ENCODE measurements around the gene TYK2. TPM values are rescaled to one million over a fixed set of nuclear protein-coding genes. Genes with fewer than 3 reads are reported as not detected.
"Not testable (repeated sequence)": the region's sequence is repeated elsewhere in the genome, so short reads cannot be mapped to it uniquely, and the experiment has no call there.

TYK2 gene
- total RNA-seq, 2 experiments from 2014 or later, result 191 to 199 TPM

DNA sequence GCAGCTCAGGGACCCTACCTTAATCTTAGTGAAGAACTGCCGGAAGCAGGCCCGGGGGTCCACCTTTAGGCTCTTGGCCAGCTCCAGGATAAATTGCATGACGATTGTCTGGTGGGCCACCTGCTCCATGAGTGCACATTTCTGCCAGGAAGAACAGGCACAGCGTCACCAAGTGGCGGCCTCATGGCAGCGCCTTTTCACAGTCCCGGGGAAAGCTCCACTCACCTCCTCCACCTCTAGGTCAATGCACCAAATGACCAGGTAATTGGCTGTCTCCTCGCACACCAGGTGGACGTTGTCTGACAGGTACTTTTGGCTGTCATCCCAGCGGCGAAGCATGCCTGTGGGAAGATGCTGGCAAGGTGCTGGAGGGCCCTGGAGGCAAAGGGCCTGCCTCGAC is 14.6 kb upstream of the TYK2 start:
- CTCF ChIA-PET, result interaction anchor here (0.8 to 0.9 kb wide), 2 partner anchors 92 to 135 kb away, joined by 3 read pairs; no protein-coding TSS in a partner anchor
- POLR2A ChIA-PET, result no interaction called here

DNA sequence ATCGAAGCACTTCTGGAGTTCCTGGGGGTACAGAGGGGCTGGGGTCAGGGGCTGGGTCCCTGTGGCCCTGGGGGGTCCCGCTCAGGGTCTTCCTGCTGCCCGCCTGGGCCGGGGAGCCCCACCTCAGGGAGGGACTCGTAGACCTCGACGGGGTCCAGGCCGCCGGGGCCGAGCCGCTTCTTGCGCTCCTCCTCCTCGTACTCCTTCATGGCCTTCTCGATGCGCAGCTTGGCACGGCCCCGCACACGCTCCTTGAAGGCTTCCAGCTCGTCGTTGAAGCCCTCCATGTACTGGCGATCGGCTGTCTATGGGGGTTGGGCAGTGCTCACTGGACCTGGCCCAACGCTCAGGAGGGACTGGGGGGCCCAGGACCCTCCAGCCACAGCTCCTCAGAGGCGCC is 12.8 kb upstream of the TYK2 start:
- CTCF ChIA-PET, result interaction anchor here (1.3 to 3.1 kb wide), 3 partner anchors 9 to 124 kb away, joined by 4 to 20 read pairs (median 7); partner anchors contain the start of gene CDC37
- POLR2A ChIA-PET, result no interaction called here

DNA sequence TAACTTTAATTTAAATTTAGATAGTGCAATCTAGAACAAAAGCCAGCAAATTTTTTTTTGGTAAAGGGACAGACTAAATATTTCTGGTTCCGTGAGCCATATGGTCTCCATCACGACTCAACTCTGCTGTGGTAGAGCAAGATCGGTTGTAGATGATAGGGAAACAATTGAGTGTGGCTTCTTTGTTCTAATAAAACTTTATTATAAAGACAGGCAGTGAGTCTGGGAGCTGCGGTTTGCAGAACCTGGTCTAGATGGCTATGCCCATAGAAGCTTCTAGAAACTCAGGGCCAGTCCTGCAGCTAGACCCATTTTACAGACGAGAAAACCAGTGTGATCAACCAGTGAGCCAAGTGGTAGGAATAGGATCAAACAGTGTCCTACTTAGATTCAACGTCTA is 11.7 kb upstream of the TYK2 start:
- POLR2A ChIA-PET, result interaction anchor here (0.6 to 1.6 kb wide), 3 partner anchors 12 to 139 kb away, joined by 3 to 5 read pairs (median 4); partner anchors contain the start of gene TYK2
- CTCF ChIA-PET, result interaction anchor here (0.6 to 3.1 kb wide), 8 partner anchors 10 to 288 kb away, joined by 3 to 42 read pairs (median 6); partner anchors contain the start of genes CDC37 and ICAM1

DNA sequence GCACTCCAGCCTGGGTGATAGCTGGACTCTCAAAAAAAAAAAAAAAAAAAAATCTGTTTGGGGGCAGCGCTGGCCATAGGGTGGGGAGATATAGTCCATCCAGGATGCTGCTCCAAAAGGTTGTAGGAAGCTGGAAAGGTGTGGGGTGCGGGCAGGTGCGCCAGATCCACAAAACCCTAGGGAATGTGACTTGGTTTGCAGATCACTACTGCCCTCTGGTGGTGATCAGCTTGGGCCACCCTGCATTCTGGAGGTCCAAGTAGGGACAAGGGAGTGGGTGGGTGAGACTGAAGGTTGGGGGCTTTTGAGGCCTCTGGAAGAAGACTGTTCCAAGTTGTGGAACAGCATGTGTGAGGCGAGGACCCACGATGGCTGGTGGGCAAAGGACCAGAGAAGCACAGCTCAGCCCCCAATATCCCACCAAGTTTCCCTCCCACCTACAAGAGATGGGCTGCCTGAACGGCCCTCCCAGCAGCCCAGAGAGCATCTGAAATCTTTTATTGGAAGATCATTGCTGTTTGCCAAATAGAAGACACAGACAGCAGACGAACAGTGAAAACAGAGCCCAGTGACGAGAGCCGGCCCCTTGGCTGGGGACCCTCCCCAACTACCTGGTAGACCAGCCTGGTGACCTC is 10.4 kb upstream of the TYK2 start:
- ChIA-PET CTCF (interaction anchor here (0.5 to 3.1 kb wide), 23 partner anchors 9 to 161 kb away, joined by 3 to 42 read pairs (median 4); partner anchors contain the start of genes CDC37, ICAM1 and ICAM5), POLR2A (interaction anchor here (0.6 to 1.0 kb wide), 2 partner anchors 98 to 120 kb away, joined by 4 to 6 read pairs; partner anchors contain the start of gene ICAM1)

DNA sequence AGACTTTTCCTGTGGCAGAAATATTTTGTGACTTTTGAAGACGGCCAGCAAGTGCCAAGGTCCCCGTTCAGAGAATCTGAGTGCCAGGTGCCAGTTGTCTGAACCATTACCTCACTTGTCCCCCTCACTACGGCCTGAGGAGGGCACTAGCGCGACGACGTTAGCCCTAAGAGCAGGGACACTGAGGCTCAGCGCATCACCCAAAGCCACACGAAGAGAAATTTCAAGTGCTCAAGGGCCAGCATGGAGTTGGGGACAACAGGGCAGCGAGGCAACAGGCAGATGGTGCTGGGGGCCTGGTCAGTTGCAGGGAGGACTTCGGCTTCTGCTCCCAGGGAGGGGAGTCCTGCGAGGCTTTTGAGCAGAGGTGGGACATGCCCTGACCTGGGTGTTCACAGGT is 9.5 kb upstream of the TYK2 start:
- CTCF ChIA-PET, result interaction anchor here (0.8 to 10.6 kb wide), 13 partner anchors 9 to 161 kb away, joined by 3 to 145 read pairs (median 9); partner anchors contain the start of genes CDC37, ICAM1 and TYK2
- POLR2A ChIA-PET, result interaction anchor here (0.6 to 2.4 kb wide), 3 partner anchors 50 to 119 kb away, joined by 6 to 20 read pairs (median 7); partner anchors contain the start of gene ICAM1

DNA sequence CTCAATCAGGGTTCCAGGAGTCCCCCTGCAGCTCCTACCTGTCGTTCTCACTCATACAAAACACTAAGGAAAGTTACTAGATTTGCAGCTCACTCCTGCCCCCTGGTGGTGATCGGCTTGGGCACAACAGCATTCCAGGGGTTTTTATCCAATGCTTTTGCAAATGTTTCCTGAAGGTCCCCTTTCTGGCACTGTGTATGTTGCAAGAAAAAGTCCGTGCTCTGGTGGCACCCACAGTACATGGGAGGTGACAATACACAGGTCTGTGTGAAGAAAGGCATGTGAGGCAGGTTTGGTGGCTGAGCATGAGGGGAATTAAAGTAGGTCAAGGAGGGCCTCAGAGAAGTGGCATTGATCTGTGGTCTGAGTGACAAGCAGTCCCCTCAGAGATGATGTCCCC is 8.6 kb upstream of the TYK2 start:
- POLR2A ChIA-PET, result interaction anchor here (0.7 to 2.4 kb wide), 3 partner anchors 118 to 130 kb away, joined by 5 to 20 read pairs (median 5); partner anchors contain the start of gene ICAM1
- CTCF ChIA-PET, result interaction anchor here (0.6 to 10.6 kb wide), 23 partner anchors 8 to 160 kb away, joined by 3 to 145 read pairs (median 4); partner anchors contain the start of genes CDC37, ICAM1, RAVER1 and TYK2

DNA sequence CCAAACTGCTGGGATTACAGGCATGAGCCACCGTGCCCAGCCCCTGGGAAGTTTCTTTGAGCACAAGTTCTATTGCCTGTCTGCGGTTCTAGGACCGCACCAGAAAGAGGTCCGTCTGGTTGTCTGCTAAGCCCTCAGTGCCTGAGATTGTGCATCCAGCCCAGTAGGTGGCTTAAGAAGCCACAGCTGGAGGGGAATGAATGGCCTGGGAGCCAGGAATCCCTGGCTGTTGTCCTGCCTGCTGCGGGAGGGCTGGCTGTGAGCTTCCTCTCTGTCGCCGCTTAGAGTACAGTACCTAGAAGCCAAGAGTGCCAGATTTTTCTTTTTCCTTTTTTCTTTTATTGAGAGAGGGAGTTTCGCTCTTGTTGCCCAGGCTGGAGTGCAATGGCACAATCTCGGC is 4.2 kb upstream of the TYK2 start:
- ChIA-PET CTCF (interaction anchor here (1.6 to 10.6 kb wide), 2 partner anchors 117 to 125 kb away, joined by 13 to 145 read pairs; partner anchors contain the start of gene ICAM1), POLR2A (no interaction called here)

DNA sequence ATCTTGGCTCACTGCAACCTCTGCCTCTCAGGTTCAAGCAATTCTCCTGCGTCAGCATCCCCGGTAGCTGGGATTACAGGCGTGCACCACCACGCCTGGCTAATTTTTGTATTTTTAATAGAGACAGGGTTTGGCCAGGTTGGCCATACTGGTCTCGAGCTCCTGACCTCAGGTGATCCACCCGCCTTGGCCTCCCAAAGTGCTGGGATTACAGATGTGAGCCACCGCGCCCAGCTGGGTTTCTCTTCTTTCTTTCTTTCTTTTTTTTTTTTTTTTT is 2.8 kb upstream of the TYK2 start:
- ChIA-PET CTCF (interaction anchor here (0.6 to 10.6 kb wide), 6 partner anchors 68 to 1843 kb away, joined by 3 to 145 read pairs (median 4); partner anchors contain the start of gene ICAM1), POLR2A (interaction anchor here (0.7 kb wide), 1 partner anchor 123 kb away, joined by 23 read pairs; no protein-coding TSS in a partner anchor)

DNA sequence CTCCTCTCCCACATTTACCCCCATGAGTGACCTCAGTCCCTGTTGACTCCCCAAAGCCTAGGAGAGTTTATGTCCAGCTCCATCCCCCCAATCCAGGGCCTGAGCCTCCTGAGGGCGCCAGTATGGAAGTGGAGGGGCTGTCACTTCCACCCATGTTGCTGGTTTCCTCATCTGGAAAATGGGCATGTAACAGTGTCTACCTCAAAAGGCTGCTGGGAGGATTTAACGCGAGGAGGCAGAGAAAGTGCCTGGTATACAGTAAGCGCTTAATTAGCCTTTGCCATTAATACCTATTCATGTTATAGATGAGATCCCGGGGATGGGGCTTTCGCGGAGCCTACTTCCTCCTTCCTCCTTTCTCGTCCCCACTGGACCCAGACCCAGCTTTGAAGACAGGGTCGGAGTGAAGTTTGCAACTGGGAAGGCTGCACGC is 476 bp downstream of the TYK2 start:
- POLR2A ChIA-PET, result interaction anchor here (0.6 to 1.9 kb wide), 9 partner anchors 12 to 435 kb away, joined by 3 to 14 read pairs (median 4); partner anchors contain the start of genes ICAM1, ICAM4 and RAVER1
- CTCF ChIA-PET, result interaction anchor here (0.6 to 10.6 kb wide), 8 partner anchors 9 to 486 kb away, joined by 3 to 145 read pairs (median 4); partner anchors contain the start of gene ICAM1

DNA sequence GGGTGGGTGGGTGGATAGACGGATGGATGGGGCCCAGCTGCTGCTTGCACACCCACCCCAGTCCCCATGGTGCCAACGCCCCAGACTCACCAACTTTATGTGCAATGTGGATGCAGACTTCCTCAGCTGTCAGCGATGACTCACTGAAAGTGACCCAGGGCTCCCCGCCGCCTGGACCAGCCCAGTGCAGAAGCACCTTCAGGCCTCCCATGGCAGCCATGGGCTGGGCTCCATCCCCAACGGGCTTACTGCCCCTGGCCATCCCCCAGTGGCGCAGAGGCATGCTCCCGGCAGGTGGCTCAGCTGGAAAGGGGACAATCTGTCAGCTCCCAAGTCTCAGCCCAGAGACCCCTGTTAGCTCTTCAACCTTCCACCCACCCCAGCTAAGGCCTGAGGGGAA is 2.2 kb downstream of the TYK2 start:
- POLR2A ChIA-PET, result no interaction called here
- CTCF ChIA-PET, result interaction anchor here (0.9 to 3.1 kb wide), 4 partner anchors 11 to 119 kb away, joined by 3 to 12 read pairs (median 4); no protein-coding TSS in a partner anchor

DNA sequence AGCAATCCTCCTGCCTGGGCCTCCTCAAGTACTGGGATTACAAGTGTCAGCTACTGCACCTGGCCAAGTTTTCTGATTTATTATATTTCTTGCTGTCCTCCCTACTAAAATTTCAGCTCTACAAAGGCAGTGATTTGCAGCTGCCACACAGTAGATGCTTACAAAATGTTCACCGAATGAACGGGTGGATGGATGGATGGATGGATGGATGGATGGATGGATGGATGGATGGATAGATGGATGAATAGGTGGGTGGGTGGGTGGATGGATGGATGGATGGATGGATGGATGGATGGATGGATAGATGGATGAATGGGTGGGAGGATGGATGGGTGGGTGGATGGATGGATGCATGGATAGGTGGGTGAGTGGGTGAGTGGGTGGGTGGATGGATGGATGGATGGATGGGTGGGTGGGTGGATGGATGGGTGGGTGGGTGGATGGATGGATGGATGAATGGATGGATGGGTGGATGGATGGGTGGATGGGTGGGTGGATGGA is 3.2 kb downstream of the TYK2 start:
- CTCF ChIA-PET, result interaction anchor here (1.2 kb wide), 1 partner anchor 108 kb away, joined by 4 read pairs; no protein-coding TSS in a partner anchor
- POLR2A ChIA-PET, result not testable (repeated sequence)

DNA sequence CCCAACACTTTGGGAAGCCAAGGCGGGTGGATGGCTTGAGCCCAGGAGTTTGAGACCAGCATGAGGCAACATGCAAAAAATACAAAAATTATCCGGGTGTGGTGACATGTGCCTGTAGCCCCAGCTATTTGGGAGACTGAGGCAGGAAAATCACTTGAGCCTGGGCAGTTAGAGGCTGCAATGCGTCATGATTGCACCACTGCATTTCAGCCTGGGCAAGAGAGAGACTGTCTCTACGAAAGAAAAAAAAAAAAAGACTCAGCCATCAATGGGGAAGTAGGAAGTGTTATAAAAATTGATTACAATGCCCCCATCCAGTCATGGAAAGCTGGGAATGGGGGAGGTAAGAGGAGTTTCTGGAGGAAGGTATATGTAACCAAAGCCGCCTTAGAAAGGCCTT is 5.4 kb downstream of the TYK2 start:
- CTCF ChIA-PET, result interaction anchor here (0.6 to 1.2 kb wide), 4 partner anchors 16 to 315 kb away, joined by 3 to 4 read pairs (median 3); no protein-coding TSS in a partner anchor
- POLR2A ChIA-PET, result no interaction called here

DNA sequence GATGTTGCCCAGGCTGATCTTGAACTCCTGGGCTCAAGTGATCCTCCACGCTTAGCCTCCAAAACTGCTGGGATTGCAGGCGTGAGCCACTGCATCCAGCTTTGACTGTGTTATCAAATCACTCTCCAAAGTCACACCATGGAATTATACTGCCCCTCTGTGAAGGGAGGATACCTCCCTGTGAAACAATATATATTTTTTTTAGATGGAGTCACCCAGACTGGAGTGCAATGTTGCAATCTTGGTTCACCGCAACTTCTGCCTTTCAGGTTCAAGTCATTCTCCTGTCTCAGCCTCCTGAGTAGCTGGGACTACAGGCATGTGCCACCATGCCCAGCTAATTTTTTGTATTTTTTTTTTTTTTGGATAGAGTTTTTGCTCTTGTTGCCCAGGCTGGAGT is 7.7 kb downstream of the TYK2 start:
- ChIA-PET CTCF (interaction anchor here (0.7 kb wide), 2 partner anchors 99 to 223 kb away, joined by 3 read pairs; no protein-coding TSS in a partner anchor), POLR2A (no interaction called here)

DNA sequence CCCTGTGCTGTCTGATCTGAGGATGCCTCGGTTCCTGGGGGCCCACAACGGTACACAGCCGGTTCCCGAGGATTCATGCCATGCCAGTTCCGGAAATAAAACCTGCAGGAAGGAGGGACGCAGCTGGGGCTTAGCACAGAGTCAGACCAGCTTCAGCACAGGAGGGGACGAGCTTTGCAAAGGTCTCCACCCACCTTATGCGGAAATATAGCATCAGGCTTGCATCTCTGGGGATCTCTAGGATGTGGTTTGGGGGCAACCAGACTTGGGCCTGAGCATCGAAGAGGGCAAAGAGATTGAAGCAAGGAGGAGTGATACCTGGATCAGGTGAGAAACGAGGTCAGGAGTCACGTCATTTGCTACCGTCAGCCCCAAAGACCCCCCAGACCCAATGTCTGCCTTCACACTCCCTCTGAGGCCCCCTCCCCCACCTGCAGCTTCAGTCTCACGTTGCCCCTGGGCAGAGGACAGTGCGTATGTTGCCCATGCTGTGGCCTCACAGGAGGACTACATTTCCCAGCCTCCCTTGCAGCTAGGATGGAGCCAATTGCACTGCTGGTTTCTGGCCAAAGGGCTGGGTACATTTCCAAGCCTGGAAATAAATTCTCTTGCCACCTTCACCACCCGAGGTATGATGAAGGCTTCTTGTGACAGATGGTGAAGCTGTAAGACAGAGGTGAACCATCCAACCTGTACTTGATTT is 12.1 kb downstream of the TYK2 start:
- POLR2A ChIA-PET, result interaction anchor here (0.6 kb wide), 1 partner anchor 63 kb away, joined by 4 read pairs; no protein-coding TSS in a partner anchor
- CTCF ChIA-PET, result interaction anchor here (0.6 kb wide), 1 partner anchor 14 kb away, joined by 4 read pairs; no protein-coding TSS in a partner anchor

DNA sequence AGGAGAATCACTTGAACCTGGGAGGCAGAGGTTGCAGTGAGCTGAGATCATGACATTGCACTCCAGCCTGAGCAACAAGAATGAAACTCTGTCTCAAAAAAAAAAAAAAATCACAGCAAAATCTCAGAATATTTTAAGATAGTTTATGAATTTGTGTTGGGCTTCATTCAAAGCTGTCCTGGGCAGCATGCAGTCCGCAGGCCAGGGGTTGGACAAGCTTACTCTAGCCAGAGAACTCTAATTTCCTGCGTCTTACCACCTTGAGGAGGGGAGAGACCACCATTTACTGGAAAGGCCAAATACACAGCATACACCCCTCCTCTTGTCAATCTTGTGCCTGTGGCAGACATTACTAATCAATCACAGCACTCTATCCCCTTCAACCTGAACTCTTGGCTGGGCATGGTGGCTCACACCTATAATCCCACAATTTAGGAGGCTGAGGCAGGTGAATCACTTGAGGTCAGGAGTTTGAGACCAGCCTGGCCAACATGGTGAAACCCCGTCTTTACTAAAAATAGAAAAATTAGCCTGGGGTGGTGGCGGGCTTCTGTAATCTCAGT is 13.3 kb downstream of the TYK2 start:
- POLR2A ChIA-PET, result not testable (repeated sequence)
- CTCF ChIA-PET, result interaction anchor here (1.0 to 1.1 kb wide), 2 partner anchors 48 to 96 kb away, joined by 3 read pairs; partner anchors contain the start of gene ICAM1

DNA sequence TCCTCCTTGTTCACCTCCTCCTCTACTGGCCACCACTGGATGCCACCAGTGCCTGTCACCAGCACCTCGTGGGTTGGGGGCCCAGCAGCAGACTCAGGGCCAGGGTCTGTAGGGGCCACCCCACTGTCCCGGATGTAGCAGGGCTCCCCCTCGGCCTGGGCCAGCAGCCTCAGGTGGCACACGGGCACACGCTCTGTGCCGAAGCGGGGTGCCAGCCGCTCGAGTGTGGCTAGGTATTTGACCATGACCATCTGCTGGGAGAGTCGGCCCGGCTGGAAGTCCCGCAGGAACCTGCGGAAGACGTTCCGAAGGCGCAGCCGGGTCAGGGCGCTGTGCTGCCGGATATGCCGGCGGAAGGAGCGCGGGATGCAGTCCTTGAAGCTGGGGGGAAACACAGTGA is 14.9 kb downstream of the TYK2 start:
- ChIA-PET CTCF (no interaction called here), POLR2A (interaction anchor here (0.7 kb wide), 1 partner anchor 51 kb away, joined by 4 read pairs; no protein-coding TSS in a partner anchor)

DNA sequence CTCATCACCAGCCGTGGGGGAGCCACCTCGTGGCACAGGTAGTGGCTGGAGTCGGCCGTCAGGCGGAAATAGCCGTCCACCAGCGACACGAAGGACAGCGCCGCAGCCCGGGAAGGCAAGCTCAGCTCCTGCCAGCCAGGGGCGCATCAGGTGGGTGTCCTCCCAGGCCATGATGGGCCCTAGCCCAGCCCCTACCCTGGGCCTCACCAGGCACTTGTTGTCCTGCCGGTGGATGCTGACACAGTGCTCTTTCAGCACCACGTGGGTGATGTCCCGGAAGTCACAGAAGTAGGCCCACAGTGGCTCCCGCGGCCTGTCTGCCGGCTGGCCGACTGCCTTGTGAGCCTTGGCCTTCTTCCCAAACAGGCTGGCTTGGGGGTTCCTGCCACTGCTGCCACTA is 15.7 kb downstream of the TYK2 start:
- POLR2A ChIA-PET, result no interaction called here
- CTCF ChIA-PET, result no interaction called here

DNA sequence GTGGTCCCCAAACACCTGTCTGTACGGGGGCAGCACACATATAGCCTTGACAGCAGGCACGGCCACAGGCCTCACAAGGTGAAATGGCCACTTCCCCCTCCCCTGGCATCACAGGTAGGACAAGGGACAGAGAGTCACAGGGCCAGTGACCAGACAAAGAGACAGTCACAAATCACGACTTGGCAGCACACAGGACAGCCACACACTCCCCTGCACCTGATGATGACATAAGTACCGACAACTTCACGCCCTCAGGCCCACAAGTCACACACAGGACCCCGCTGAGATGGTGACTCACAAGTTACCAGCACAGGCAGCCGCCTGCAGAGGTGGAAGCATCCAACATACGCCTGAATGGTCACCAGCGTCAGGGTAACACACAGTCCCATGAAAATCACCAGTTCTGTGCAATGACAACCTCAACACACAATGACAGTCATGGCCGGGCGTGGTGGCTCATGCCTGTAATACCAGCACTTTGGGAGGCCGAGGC is 16.5 kb downstream of the TYK2 start:
- CTCF ChIA-PET, result no interaction called here
- POLR2A ChIA-PET, result no interaction called here

DNA sequence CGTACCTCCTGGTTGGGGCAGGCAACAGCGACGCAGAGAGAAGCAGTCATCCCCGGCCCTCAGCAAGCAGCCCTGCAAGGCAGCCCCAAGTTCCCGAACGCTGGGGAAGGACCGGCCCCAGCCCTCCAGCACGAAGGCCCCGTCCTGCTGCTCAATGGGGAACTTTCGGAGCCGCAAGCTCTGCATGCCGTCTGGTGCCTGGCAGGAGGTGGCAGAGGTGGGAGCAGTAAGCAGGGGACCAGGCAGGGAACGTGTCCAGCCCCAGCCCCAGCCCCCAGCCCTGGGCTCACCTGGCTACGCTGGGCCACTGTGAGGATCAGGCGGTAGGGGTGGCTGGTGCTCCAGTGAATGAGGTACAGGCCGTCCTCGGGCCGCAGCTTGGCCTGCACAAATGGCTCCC is 18.1 kb downstream of the TYK2 start:
- CTCF ChIA-PET, result interaction anchor here (1.1 kb wide), 1 partner anchor 27 kb away, joined by 3 read pairs; no protein-coding TSS in a partner anchor
- POLR2A ChIA-PET, result no interaction called here

All from activated CD8-positive, alpha-beta memory T cell treated with anti-CD3 and anti-CD28 coated beads for 36 hours (primary cell).